Uterus (tissue), 2 donors: Measurements from ENCODE around the gene CACNA1D.

Source experiments
- CTCF ChIP-seq, 4 experiments: fragments of 200-600 bp in 2 of 4; fragments of 450-650 bp in 2 of 4; sonication (generic) in 2 of 4; IDR thresholded peaks; one replicate each; pipeline ENCODE4 v1.5.1; 2016 to 2019; ENCODE audit warnings: antibody characterized with exemption in 4 of 4, mild to moderate bottlenecking in 2 of 4, moderate library complexity in 1 of 4
- POLR2A ChIP-seq, 2 donors: fragments of 450-650 bp; IDR thresholded peaks; one replicate each; pipeline ENCODE4 v1.6.1; 2016; ENCODE audit warnings: antibody characterized with exemption in 2 of 2, mild to moderate bottlenecking in 1 of 2, moderate library complexity in 1 of 2

GRCh38 chr3:53551324-53551723 lies 56.9 kb downstream of the CACNA1D start:
- TF ChIP-seq POLR2A (IDR thresholded peaks at IDR 0.05) (no peak), CTCF (IDR thresholded peaks at IDR 0.05) (no peak)
